SKM-1 treated with dmso at 0.1 percent for 144 hours (cell line): ENCODE results near the gene PNPLA3.

Experiments used
- DNase-seq: peaks from one replicate; lab custom pipeline; 2025; ENCODE audit not compliant: unreplicated experiment; lab: John Stamatoyannopoulos, UW

The PNPLA3 gene

GRCh38 chr22:43923631-43924464 is at the start of gene PNPLA3:
TSS of gene PNPLA3 (plus strand) at chr22:43923805. CDS start at chr22:43923912, 107 bp downstream.
- DNase-seq, result peak; percentile 64

- DNase-seq, result no peak
These were observed 46.6 kb upstream of the PNPLA3 start for GRCh38 chr22:43876866-43877509.

- no peak for DNase-seq
These were observed 45.4 kb upstream of the PNPLA3 start for GRCh38 chr22:43878079-43878795.

- no peak for DNase-seq
These were observed 44.6 kb upstream of the PNPLA3 start for GRCh38 chr22:43878831-43879550.

- no peak for DNase-seq
These were observed 43.6 kb upstream of the PNPLA3 start for GRCh38 chr22:43879901-43880540.

- no peak for DNase-seq
These were observed 43.0 kb upstream of the PNPLA3 start for GRCh38 chr22:43880541-43880991.

- no peak for DNase-seq
These were observed 42.2 kb upstream of the PNPLA3 start for GRCh38 chr22:43881091-43882061.

- peak; percentile 9 for DNase-seq
These were observed 41.4 kb upstream of the PNPLA3 start for GRCh38 chr22:43882122-43882767.

GRCh38 chr22:43883012-43883661 is 40.5 kb upstream of the PNPLA3 start:
- DNase-seq, result peak; percentile 32

GRCh38 chr22:43883719-43884415 is 39.7 kb upstream of the PNPLA3 start:
- no peak for DNase-seq

- DNase-seq, result peak; percentile 10
These were observed 38.8 kb upstream of the PNPLA3 start for GRCh38 chr22:43884600-43885318.

GRCh38 chr22:43885319-43885671 is 38.3 kb upstream of the PNPLA3 start:
- DNase-seq, result no peak

- no peak for DNase-seq
These were observed 37.8 kb upstream of the PNPLA3 start for GRCh38 chr22:43885786-43886185.

GRCh38 chr22:43886231-43886630 is 37.4 kb upstream of the PNPLA3 start:
- DNase-seq, result no peak

GRCh38 chr22:43887391-43887790 is 36.2 kb upstream of the PNPLA3 start:
- no peak for DNase-seq

GRCh38 chr22:43888740-43889139 is 34.9 kb upstream of the PNPLA3 start:
- no peak for DNase-seq

GRCh38 chr22:43889201-43889859 is 34.3 kb upstream of the PNPLA3 start:
- DNase-seq, result no peak
